GM12878 (cell line): Measurements from ENCODE around the gene WDR74. TPM values are rescaled to one million over a fixed set of nuclear protein-coding genes. Genes with fewer than 3 reads are reported as not detected.

Source experiments
- ATAC-seq: fragments of 200-7000 bp; cut with Tn5 transposase; 3 replicates; pipeline ENCODE4 v1.9.1; 2020; ENCODE audit warnings: mild to moderate bottlenecking, moderate library complexity
- BruUV-seq: library from RNA; stranded (reverse); fragments of 400-500 nt; replicated peaks from 2 replicates; lab custom pipeline; 2021; lab: Mats Ljungman, UMichigan
- CTCF ChIA-PET: fragments of 300-600 bp; sonication (Branson Sonifier 250); formaldehyde crosslinking; extraction: SDS; loops from one replicate; lab custom pipeline; 2021; ENCODE audit warnings: inconsistent platforms; lab: Yijun Ruan, JAX
- POLR2A ChIA-PET: fragments of 350-600 bp; formaldehyde crosslinking; extraction: SDS; loops from one replicate; lab custom pipeline; 2021; ENCODE audit warnings: inconsistent platforms; lab: Charles Lee
- RAD21 ChIA-PET: fragments of 300-600 bp; sonication (Branson Sonifier 250); formaldehyde crosslinking; loops from one replicate; lab custom pipeline; 2023; ENCODE audit warnings: antibody characterized with exemption; ENCODE audit not compliant: unreplicated experiment; lab: Charles Lee
- SMC1A ChIA-PET: fragments of 300-600 bp; sonication (Branson Sonifier 250); formaldehyde crosslinking; loops from one replicate; lab custom pipeline; 2023; ENCODE audit not compliant: unreplicated experiment, uncharacterized antibody; lab: Charles Lee
- DNase-seq: peaks from one replicate; pipeline ENCODE4 v3.0.0-alpha.2; 2011; ENCODE audit warnings: low read depth, low spot score
- FAIRE-seq: peaks from 3 replicates; lab custom pipeline; 2011; peaks lifted over from hg19 to GRCh38; lab: Jason Lieb, UNC
- H2AFZ ChIP-seq: 2 replicates; pipeline ENCODE4 v1.6.0; 2011; ENCODE audit warnings: low read depth, low read length, control low read depth; ENCODE audit not compliant: control insufficient read depth
- H3K27ac ChIP-seq: 2 replicates; pipeline ENCODE4 v1.5.1; 2011; ENCODE audit warnings: control low read depth; ENCODE audit not compliant: control insufficient read depth, insufficient read depth
- H3K27me3 ChIP-seq, 2 experiments: replicated peaks in 1 of 2; 2 replicates each; pipeline versions ENCODE4 v1.6.0 to v1.6.1; 2011; ENCODE audit warnings: low read length in 1 of 2; ENCODE audit not compliant: control insufficient read depth in 2 of 2, insufficient read depth in 2 of 2
- H3K36me3 ChIP-seq, 2 experiments: 2 replicates each; pipeline ENCODE4 v1.5.1; 2011; ENCODE audit warnings: low read length in 1 of 2; ENCODE audit not compliant: control insufficient read depth in 2 of 2, insufficient read depth in 2 of 2
- H3K4me1 ChIP-seq: 2 replicates; pipeline ENCODE4 v1.6.1; 2011; ENCODE audit warnings: mild to moderate bottlenecking, low read length, moderate library complexity, mixed read lengths; ENCODE audit not compliant: control insufficient read depth, insufficient read depth
- H3K4me2 ChIP-seq: 2 replicates; pipeline ENCODE4 v1.6.0; 2011; ENCODE audit warnings: control low read depth; ENCODE audit not compliant: control insufficient read depth, insufficient read depth
- H3K4me3 ChIP-seq: fragments of 200-600 bp; sonication (generic); 2 replicates; pipeline ENCODE4 v1.5.1; 2016
- H3K79me2 ChIP-seq: 2 replicates; pipeline ENCODE4 v1.6.0; 2011; ENCODE audit warnings: low read length; ENCODE audit not compliant: control insufficient read depth, insufficient read depth
- H3K9ac ChIP-seq: 2 replicates; pipeline ENCODE4 v1.8.0; 2011; ENCODE audit warnings: low read length, control low read depth, mixed read lengths; ENCODE audit not compliant: control insufficient read depth, insufficient read depth
- H3K9me3 ChIP-seq: replicated peaks from 3 replicates; pipeline ENCODE4 v1.5.1; 2011; ENCODE audit warnings: mild to moderate bottlenecking, low read length; ENCODE audit not compliant: control insufficient read depth, insufficient read depth
- H4K20me1 ChIP-seq: 2 replicates; pipeline ENCODE4 v1.6.0; 2011; ENCODE audit not compliant: control insufficient read depth, insufficient read depth
- BCLAF1 ChIP-seq: fragments of 450-650 bp; IDR thresholded peaks from 2 replicates; pipeline ENCODE4 v1.6.1; 2017; ENCODE audit warnings: antibody characterized with exemption, mild to moderate bottlenecking, moderate library complexity
- EP300 ChIP-seq, 2 experiments: fragments of 150-350 bp in 1 of 2; IDR thresholded peaks; 2 replicates each; pipeline ENCODE4 v1.6.1; 2011 to 2012; ENCODE audit warnings: low read depth in 2 of 2, low read length in 2 of 2, borderline replicate concordance in 1 of 2, improper control_type of control experiment in 1 of 2, inconsistent platforms in 1 of 2; ENCODE audit not compliant: control insufficient read depth in 1 of 2
- PAX5 ChIP-seq: IDR thresholded peaks from 2 replicates; pipeline ENCODE4 v1.6.1; 2011; ENCODE audit warnings: low read depth, low read length, borderline replicate concordance
- POLR2A ChIP-seq: IDR thresholded peaks from 2 replicates; pipeline ENCODE4 v1.6.1; 2011; ENCODE audit warnings: low read depth, mild to moderate bottlenecking, low read length
- STAT1 ChIP-seq: fragments of 450-650 bp; conservative IDR thresholded peaks from 2 replicates; pipeline ENCODE4 v1.6.1; 2014; ENCODE audit warnings: antibody characterized with exemption, mild to moderate bottlenecking
- TBL1XR1 ChIP-seq: IDR thresholded peaks from 2 replicates; pipeline ENCODE4 v1.6.1; 2012; ENCODE audit warnings: low read depth, low read length, improper control_type of control experiment
- YY1 ChIP-seq: IDR thresholded peaks from 2 replicates; pipeline ENCODE4 v1.6.1; 2011; ENCODE audit warnings: low read depth, mild to moderate bottlenecking, low read length
- ZBTB40 ChIP-seq: fragments of 450-650 bp; IDR thresholded peaks from 2 replicates; pipeline ENCODE4 v1.6.1; 2016; ENCODE audit warnings: mild to moderate bottlenecking, moderate library complexity, borderline replicate concordance
- WGBS: methylation state at CpG from one replicate; pipeline ENCODE4 v1.1.6; 2016; ENCODE audit warnings: low lambda C conversion rate; ENCODE audit not compliant: insufficient replicate concordance, insufficient coverage; ENCODE audit errors: missing lambda C conversion rate; 5-methylcytosine and 5-hydroxymethylcytosine counted together
- in situ Hi-C: fragments of 300-500 bp; cut with MboI; formaldehyde crosslinking; loops from 9 replicates; pipeline ENCODE4 v1.14.3; 2018; ENCODE audit warnings: mixed read lengths
- intact Hi-C: fragments of 100-400 bp; cut with micrococcal nuclease; formaldehyde crosslinking; loops from one replicate; pipeline ENCODE4 v1.14.2; 2022; ENCODE audit not compliant: unreplicated experiment
- polyA plus RNA-seq, 11 experiments: library from polyadenylated mRNA; depleted of rRNA in 4 of 11; unstranded in 6 of 11; stranded (reverse) in 5 of 11; fragments of >200 nt; fragmentation: Nextera tagmentation in 4 of 11; fragmentation: Illumina TruSeq in 1 of 11; extraction: Ambion mirVana in 4 of 11; extraction: Trizol in 1 of 11; gene quantifications; 1 replicate in 1 of 11; 2 replicates in 10 of 11; pipeline versions ENCODE4 v1.2.1 to v1.2.3, GENCODE V29; 2011 to 2016; ENCODE audit warnings: inconsistent platforms in 2 of 11, missing spikeins in 2 of 11, low read depth in 1 of 11
- total RNA-seq, 4 experiments: library from RNA; depleted of rRNA in 3 of 4; stranded (reverse); fragments of >200 nt in 3 of 4; fragmentation: Illumina TruSeq in 1 of 4; extraction: Trizol in 1 of 4; gene quantifications; 2 replicates each; pipeline versions ENCODE4 v1.2.1 to v1.2.3, GENCODE V29; 2013 to 2021
- TF ChIP-seq, protein P1 (sequence below): IDR thresholded peaks from 2 replicates; pipeline ENCODE4 v1.6.1; 2012; ENCODE audit warnings: low read depth, low read length, improper control_type of control experiment
- TF ChIP-seq, protein P2 (sequence below): fragments of 450-650 bp; conservative IDR thresholded peaks from 2 replicates; pipeline ENCODE4 v1.6.1; 2017; ENCODE audit warnings: mild to moderate bottlenecking, moderate library complexity

WDR74 gene
- total and polyA plus RNA-seq, 10 of the 15 experiments (the other 5 are each of a cell fraction or from before 2014, with no cell fraction given): 18.2 to 103 (median 60.7) TPM

DNA sequence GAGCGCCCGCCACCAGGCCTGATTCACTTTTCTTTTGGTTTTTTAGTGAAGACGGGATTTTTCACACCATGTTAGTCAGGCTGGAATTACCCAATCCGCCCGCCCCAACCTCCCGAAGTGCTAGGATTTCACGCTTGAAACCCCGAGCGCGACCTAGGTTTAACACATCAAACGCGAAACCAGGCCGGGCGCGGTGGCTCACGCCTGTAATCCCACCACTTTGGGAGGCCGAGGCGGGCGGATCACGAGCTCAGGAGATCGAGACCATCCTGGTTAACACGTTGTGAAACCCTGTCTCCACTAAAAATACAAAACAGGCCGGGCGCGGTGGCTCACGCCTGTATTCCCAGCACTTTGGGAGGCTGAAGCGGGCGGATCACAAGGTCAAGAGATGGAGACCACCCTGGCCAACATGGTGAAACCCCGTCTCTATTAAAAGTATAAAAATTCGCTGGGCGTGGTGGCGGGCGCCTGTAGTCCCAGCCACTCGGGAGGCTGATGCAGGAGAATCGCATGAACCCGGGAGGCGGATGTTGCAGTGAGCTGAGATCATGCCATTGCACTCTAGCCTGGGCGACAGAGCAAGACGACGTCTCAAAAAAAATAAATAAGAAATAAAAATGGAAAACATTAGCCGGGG, 1.5 kb upstream of the WDR74 start (continued):
- TF ChIP-seq ZBTB40 (0 out of 2 replicates have a peak, but pooled peaks have one; percentile 18), POLR2A (0 out of 2 replicates have a peak, but pooled peaks have one; percentile 9)

GRCh38 chr11:62835336-62835735, 4.1 kb downstream of the WDR74 start:
- peaks cover 15 to 17% of the 10 kb centered on the region in 2 experiments for H3K36me3 ChIP-seq
- peaks cover 35% of the 10 kb centered on the region for H3K79me2 ChIP-seq
- WGBS: 90% methylated on average over 8 of the region's 8 CpGs
- H2AFZ ChIP-seq: no peak overlapping the region
- ChIA-PET CTCF (no interaction called here), RAD21 (no interaction called here), POLR2A (no interaction called here), SMC1A (no interaction called here)
- no peaks in the 10 kb centered on the region for H3K9me3 ChIP-seq
- peaks cover 4% of the 10 kb centered on the region for H3K4me1 ChIP-seq
- in situ Hi-C loops (no loop called here), intact Hi-C loops (loop anchor here (10.0 kb wide), 1 partner anchor 241 kb away; the partner anchor contains the start of gene TUT1)
- no peak overlapping the region for H3K4me2 ChIP-seq
- ATAC-seq (no peak), DNase-seq (no peak), FAIRE-seq (no peak)
- H4K20me1 ChIP-seq: no peaks in the 10 kb centered on the region
- no peak overlapping the region for H3K9ac ChIP-seq
- no peaks in the 10 kb centered on the region for H3K27me3 ChIP-seq
- H3K27ac ChIP-seq: no peak overlapping the region
- no TSS peak for BruUV-seq
- H3K4me3 ChIP-seq: no peak overlapping the region
- TF ChIP-seq, protein P1, sequence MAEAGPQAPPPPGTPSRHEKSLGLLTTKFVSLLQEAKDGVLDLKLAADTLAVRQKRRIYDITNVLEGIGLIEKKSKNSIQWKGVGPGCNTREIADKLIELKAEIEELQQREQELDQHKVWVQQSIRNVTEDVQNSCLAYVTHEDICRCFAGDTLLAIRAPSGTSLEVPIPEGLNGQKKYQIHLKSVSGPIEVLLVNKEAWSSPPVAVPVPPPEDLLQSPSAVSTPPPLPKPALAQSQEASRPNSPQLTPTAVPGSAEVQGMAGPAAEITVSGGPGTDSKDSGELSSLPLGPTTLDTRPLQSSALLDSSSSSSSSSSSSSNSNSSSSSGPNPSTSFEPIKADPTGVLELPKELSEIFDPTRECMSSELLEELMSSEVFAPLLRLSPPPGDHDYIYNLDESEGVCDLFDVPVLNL: no peak
- TF ChIP-seq EP300 (IDR thresholded peaks at IDR 0.05; ENCODE audit: borderline replicate concordance in 1 of 2, control insufficient read depth in 1 of 2, low read depth in 2 of 2, low read length in 2 of 2) (no peak), YY1 (no peak), POLR2A (no peak), PAX5 (no peak), TBL1XR1 (no peak), STAT1 (no peak), BCLAF1 (no peak)
- TF ChIP-seq, protein P2, sequence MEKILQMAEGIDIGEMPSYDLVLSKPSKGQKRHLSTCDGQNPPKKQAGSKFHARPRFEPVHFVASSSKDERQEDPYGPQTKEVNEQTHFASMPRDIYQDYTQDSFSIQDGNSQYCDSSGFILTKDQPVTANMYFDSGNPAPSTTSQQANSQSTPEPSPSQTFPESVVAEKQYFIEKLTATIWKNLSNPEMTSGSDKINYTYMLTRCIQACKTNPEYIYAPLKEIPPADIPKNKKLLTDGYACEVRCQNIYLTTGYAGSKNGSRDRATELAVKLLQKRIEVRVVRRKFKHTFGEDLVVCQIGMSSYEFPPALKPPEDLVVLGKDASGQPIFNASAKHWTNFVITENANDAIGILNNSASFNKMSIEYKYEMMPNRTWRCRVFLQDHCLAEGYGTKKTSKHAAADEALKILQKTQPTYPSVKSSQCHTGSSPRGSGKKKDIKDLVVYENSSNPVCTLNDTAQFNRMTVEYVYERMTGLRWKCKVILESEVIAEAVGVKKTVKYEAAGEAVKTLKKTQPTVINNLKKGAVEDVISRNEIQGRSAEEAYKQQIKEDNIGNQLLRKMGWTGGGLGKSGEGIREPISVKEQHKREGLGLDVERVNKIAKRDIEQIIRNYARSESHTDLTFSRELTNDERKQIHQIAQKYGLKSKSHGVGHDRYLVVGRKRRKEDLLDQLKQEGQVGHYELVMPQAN: no peak
